ENCODE results near the gene OSBPL6.
"Not testable (repeated sequence)": the region's sequence is repeated elsewhere in the genome, so short reads cannot be mapped to it uniquely, and the experiment has no call there.

The OSBPL6 gene

GRCh38 chr2:178414266-178415247, 220.2 kb downstream of the OSBPL6 start:
- peak; percentile 97 for DNase-seq

- no peak for DNase-seq
These were observed 221.7 kb downstream of the OSBPL6 start for GRCh38 chr2:178415979-178416378.

- no peak for DNase-seq
These were observed 223.6 kb downstream of the OSBPL6 start for GRCh38 chr2:178417916-178418315.

GRCh38 chr2:178418426-178418825, 224.1 kb downstream of the OSBPL6 start:
- DNase-seq, result no peak

- DNase-seq, result peak; percentile 54
These were observed 224.8 kb downstream of the OSBPL6 start for GRCh38 chr2:178419123-178419522.

- DNase-seq, result no peak
These were observed 226.2 kb downstream of the OSBPL6 start for GRCh38 chr2:178420463-178420999.

- DNase-seq, result no peak
These were observed 227.8 kb downstream of the OSBPL6 start for GRCh38 chr2:178422097-178422496.

- DNase-seq, result not testable (repeated sequence)
These were observed 229.4 kb downstream of the OSBPL6 start for GRCh38 chr2:178423746-178424145.

GRCh38 chr2:178425255-178425827, 231.0 kb downstream of the OSBPL6 start:
- no peak for DNase-seq

- no peak for DNase-seq
These were observed 232.1 kb downstream of the OSBPL6 start for GRCh38 chr2:178426388-178426787.

- no peak for DNase-seq
These were observed 233.1 kb downstream of the OSBPL6 start for GRCh38 chr2:178427458-178427857.

GRCh38 chr2:178428396-178428806, 234.1 kb downstream of the OSBPL6 start:
- no peak for DNase-seq

GRCh38 chr2:178429336-178429735, 235.0 kb downstream of the OSBPL6 start:
- DNase-seq, result no peak

- no peak for DNase-seq
These were observed 242.3 kb downstream of the OSBPL6 start for GRCh38 chr2:178436662-178437061.

GRCh38 chr2:178441426-178441825, 247.1 kb downstream of the OSBPL6 start:
- no peak for DNase-seq

- peak; percentile 20 for DNase-seq
These were observed 254.8 kb downstream of the OSBPL6 start for GRCh38 chr2:178448968-178449661.

- DNase-seq, result peak; percentile 27
These were observed 255.6 kb downstream of the OSBPL6 start for GRCh38 chr2:178449700-178450523.

GRCh38 chr2:178450524-178450773, 256.1 kb downstream of the OSBPL6 start:
- DNase-seq, result no peak

- peak; percentile 98 for DNase-seq
These were observed 256.6 kb downstream of the OSBPL6 start, which contains the start of the genes PJVK and PRKRA for GRCh38 chr2:178450774-178451525. TSS of gene PJVK (plus strand) at chr2:178451378. CDS start at chr2:178453410, 2,032 bp downstream. TSS of gene PRKRA (minus strand) at chr2:178451175. CDS start at chr2:178451030, 145 bp downstream.

- no peak for DNase-seq
These were observed 258.0 kb downstream of the OSBPL6 start for GRCh38 chr2:178452334-178452733.

Data from hematopoietic multipotent progenitor cell treated with erythropoietin and hydrocortisone succinate and interleukin-3 and kit ligand, for 6 days (in vitro differentiated cells).